Panc1 (cell line): ENCODE data around the gene SRBD1. TPM values are rescaled to one million over a fixed set of nuclear protein-coding genes. Genes with fewer than 3 reads are reported as not detected.

Source experiments
- ATAC-seq: fragments of 200-7000 bp; cut with Tn5 transposase; 2 replicates; pipeline ENCODE4 v1.9.1; 2020; ENCODE audit warnings: mild to moderate bottlenecking, moderate library complexity
- BruUV-seq: library from RNA; stranded (reverse); fragments of 400-500 nt; replicated peaks from 2 replicates; lab custom pipeline; 2021; lab: Mats Ljungman, UMichigan
- CTCF ChIA-PET: fragments of 300-600 bp; sonication (Branson Sonifier 250); formaldehyde crosslinking; loops from one replicate; lab custom pipeline; 2022; ENCODE audit warnings: antibody characterized with exemption; lab: Charles Lee
- POLR2A ChIA-PET: fragments of 300-600 bp; sonication (Branson Sonifier 250); formaldehyde crosslinking; loops from one replicate; lab custom pipeline; 2022; ENCODE audit warnings: antibody characterized with exemption; lab: Charles Lee
- DNase-seq: peaks from one replicate; pipeline ENCODE4 v3.0.0-alpha.2; 2010; ENCODE audit warnings: low read depth, low spot score
- H3K27ac ChIP-seq: 2 replicates; pipeline ENCODE4 v1.5.1; 2011; ENCODE audit warnings: mild to moderate bottlenecking, low read length, inconsistent platforms
- H3K27me3 ChIP-seq: fragments of 200-500 bp; sonication (Bioruptor generic); 2 replicates; pipeline ENCODE4 v1.6.0; 2014; ENCODE audit warnings: low read length, inconsistent platforms; ENCODE audit not compliant: control insufficient read depth, insufficient read depth
- H3K36me3 ChIP-seq: fragments of 200-500 bp; sonication (Bioruptor generic); 2 replicates; pipeline ENCODE4 v1.5.1; 2014; ENCODE audit warnings: inconsistent platforms, mild to moderate bottlenecking, low read length, moderate library complexity; ENCODE audit not compliant: control insufficient read depth, insufficient read depth
- H3K4me1 ChIP-seq: 2 replicates; pipeline ENCODE4 v1.5.1; 2011; ENCODE audit warnings: inconsistent platforms, mild to moderate bottlenecking, low read length, moderate library complexity; ENCODE audit not compliant: control insufficient read depth, insufficient read depth
- H3K4me3 ChIP-seq, 2 experiments: 2 replicates each; pipeline ENCODE4 v1.5.1; 2011 to 2012; ENCODE audit warnings: low read depth in 2 of 2, low read length in 2 of 2, mild to moderate bottlenecking in 2 of 2, inconsistent platforms in 1 of 2, moderate library complexity in 1 of 2
- H3K9me3 ChIP-seq: fragments of 200-500 bp; sonication (Bioruptor generic); 2 replicates; pipeline ENCODE4 v1.5.1; 2014; ENCODE audit warnings: low read depth, mild to moderate bottlenecking, inconsistent platforms, low read length, moderate library complexity; ENCODE audit not compliant: control insufficient read depth, insufficient read depth
- CTCF ChIP-seq: fragments of 450-650 bp; IDR thresholded peaks from 2 replicates; pipeline ENCODE4 v1.5.1; 2017; ENCODE audit warnings: mild to moderate bottlenecking
- POLR2AphosphoS5 ChIP-seq: IDR thresholded peaks from 2 replicates; pipeline ENCODE4 v1.6.1; 2012; ENCODE audit warnings: mild to moderate bottlenecking, low read depth, low read length, moderate library complexity
- REST ChIP-seq, 2 experiments: IDR thresholded peaks; 2 replicates each; pipeline ENCODE4 v1.6.1; 2011 to 2012; ENCODE audit warnings: low read depth in 2 of 2, control low read depth in 1 of 2, low read length in 1 of 2, mild to moderate bottlenecking in 1 of 2, moderate library complexity in 1 of 2; ENCODE audit not compliant: insufficient read depth in 1 of 2
- SIN3A ChIP-seq: IDR thresholded peaks from 2 replicates; pipeline ENCODE4 v1.6.1; 2012; ENCODE audit warnings: low read depth, mild to moderate bottlenecking, low read length, moderate library complexity, borderline replicate concordance; ENCODE audit not compliant: insufficient read depth
- TCF7L2 ChIP-seq: IDR thresholded peaks from 2 replicates; pipeline ENCODE4 v1.6.1; 2011; ENCODE audit warnings: mild to moderate bottlenecking, low read depth, low read length, inconsistent platforms
- in situ Hi-C: cut with HindIII; loops from 2 replicates; pipeline ENCODE4 v1.10.0; 2016; ENCODE audit warnings: low sequenced_read_pairs, low pct_unique_long_range_greater_than_20kb
- intact Hi-C: fragments of 100-400 bp; cut with micrococcal nuclease; formaldehyde crosslinking; loops from one replicate; pipeline ENCODE4 v1.10.0; 2022; ENCODE audit not compliant: unreplicated experiment
- total RNA-seq: library from RNA; stranded (reverse); gene quantifications from one replicate; pipeline ENCODE4 v1.2.1, GENCODE V29; 2021; ENCODE audit not compliant: unreplicated experiment

SRBD1 gene
- total RNA-seq, 1 experiment from 2014 or later, result 9.7 TPM

GRCh38 chr2:45622336-45623075 lies 11.4 kb upstream of the SRBD1 start:
- BruUV-seq, result no TSS peak
- Histone ChIP-seq H3K27me3 (peaks cover 13% of the 10 kb centered on the region), H3K4me3 (no peak overlapping the region), H3K27ac (no peak overlapping the region), H3K4me1 (0 out of 2 replicates have a peak, but pooled peaks cover under 1% of the 10 kb centered on the region), H3K9me3 (no peaks in the 10 kb centered on the region), H3K36me3 (no peaks in the 10 kb centered on the region)
- no peak for TF ChIP-seq POLR2AphosphoS5
- TF ChIP-seq SIN3A, result no peak
- TF ChIP-seq TCF7L2, result no peak
- TF ChIP-seq REST (IDR thresholded peaks at IDR 0.05; ENCODE audit: insufficient read depth in 1 of 2, low read depth in 2 of 2, low read length in 1 of 2), result no peak
- no peak for TF ChIP-seq CTCF
- intact Hi-C loops (no loop called here), in situ Hi-C loops (no loop called here)
- ATAC-seq (no peak), DNase-seq (no peak)
- CTCF ChIA-PET, result no interaction called here
- POLR2A ChIA-PET, result no interaction called here

- ATAC-seq (no peak), DNase-seq (no peak)
- H3K36me3 ChIP-seq, result no peaks in the 10 kb centered on the region
- ChIA-PET CTCF (no interaction called here), POLR2A (no interaction called here)
- intact Hi-C loops (no loop called here), in situ Hi-C loops (no loop called here)
- no peak for TF ChIP-seq REST (IDR thresholded peaks at IDR 0.05; ENCODE audit: insufficient read depth in 1 of 2, low read depth in 2 of 2, low read length in 1 of 2)
- TF ChIP-seq CTCF, result no peak
- TF ChIP-seq TCF7L2, result no peak
- no peak for TF ChIP-seq SIN3A
- TF ChIP-seq POLR2AphosphoS5, result no peak
- H3K4me1 ChIP-seq, result peaks cover 7% of the 10 kb centered on the region
- no peak overlapping the region for H3K4me3 ChIP-seq
- H3K9me3 ChIP-seq, result no peaks in the 10 kb centered on the region
- BruUV-seq, result no TSS peak
- H3K27me3 ChIP-seq, result 0 out of 2 replicates have a peak, but pooled peaks cover 5% of the 10 kb centered on the region
- no peak overlapping the region for H3K27ac ChIP-seq
Measured at GRCh38 chr2:45617496-45617895, 6.4 kb upstream of the SRBD1 start.
